Measurements from ENCODE around the gene MARCO.

MARCO gene

GRCh38 chr2:118914721-118915453 is 27.1 kb upstream of the MARCO start:
- Mint-ChIP-seq H3K27ac (no peak overlapping the region), H3K36me3 (ENCODE audit: low read depth) (no peaks in the 10 kb centered on the region), H3K27me3 (no peaks in the 10 kb centered on the region), H3K4me3 (no peak overlapping the region), H3K9me3 (no peaks in the 10 kb centered on the region), H3K4me1 (ENCODE audit: low read depth) (no peaks in the 10 kb centered on the region)
- no peak for DNase-seq

- H3K27ac Mint-ChIP-seq: no peak overlapping the region
- H3K4me3 Mint-ChIP-seq: no peak overlapping the region
- no peak for DNase-seq
- peaks cover 6% of the 10 kb centered on the region for H3K27me3 Mint-ChIP-seq
- H3K36me3 Mint-ChIP-seq (ENCODE audit: low read depth): no peaks in the 10 kb centered on the region
- H3K4me1 Mint-ChIP-seq (ENCODE audit: low read depth): no peaks in the 10 kb centered on the region
- no peaks in the 10 kb centered on the region for H3K9me3 Mint-ChIP-seq
Observed at GRCh38 chr2:118918017-118918416, 24.0 kb upstream of the MARCO start.

- H3K4me3 Mint-ChIP-seq: no peak overlapping the region
- peaks cover 12% of the 10 kb centered on the region for H3K27me3 Mint-ChIP-seq
Observed at GRCh38 chr2:118921646-118922045, 20.3 kb upstream of the MARCO start.

GRCh38 chr2:118922254-118922653 is 19.7 kb upstream of the MARCO start:
- H3K27me3 Mint-ChIP-seq: peaks cover 12% of the 10 kb centered on the region
- no peak for DNase-seq
- no peaks in the 10 kb centered on the region for H3K9me3 Mint-ChIP-seq
- no peaks in the 10 kb centered on the region for H3K36me3 Mint-ChIP-seq (ENCODE audit: low read depth)
- no peak overlapping the region for H3K4me3 Mint-ChIP-seq
- no peak overlapping the region for H3K27ac Mint-ChIP-seq
- H3K4me1 Mint-ChIP-seq (ENCODE audit: low read depth): no peaks in the 10 kb centered on the region

More at GRCh38 chr2:118921646-118922045, 20.3 kb upstream of the MARCO start:
- no peak for DNase-seq
- Mint-ChIP-seq H3K27ac (no peak overlapping the region), H3K36me3 (ENCODE audit: low read depth) (no peaks in the 10 kb centered on the region), H3K4me1 (ENCODE audit: low read depth) (no peaks in the 10 kb centered on the region), H3K9me3 (no peaks in the 10 kb centered on the region)

- no peaks in the 10 kb centered on the region for H3K36me3 Mint-ChIP-seq (ENCODE audit: low read depth)
- no peak overlapping the region for H3K4me3 Mint-ChIP-seq
- H3K4me1 Mint-ChIP-seq (ENCODE audit: low read depth): no peaks in the 10 kb centered on the region
- no peak overlapping the region for H3K27ac Mint-ChIP-seq
- no peak for DNase-seq
- H3K27me3 Mint-ChIP-seq: peaks cover 12% of the 10 kb centered on the region
- no peaks in the 10 kb centered on the region for H3K9me3 Mint-ChIP-seq
Observed at GRCh38 chr2:118923371-118923770, 18.6 kb upstream of the MARCO start.

GRCh38 chr2:118925476-118925875 is 16.5 kb upstream of the MARCO start:
- Mint-ChIP-seq H3K9me3 (peaks cover 2% of the 10 kb centered on the region), H3K36me3 (ENCODE audit: low read depth) (no peaks in the 10 kb centered on the region)

GRCh38 chr2:118925981-118926380 is 16.0 kb upstream of the MARCO start:
- Mint-ChIP-seq H3K9me3 (peaks cover 5% of the 10 kb centered on the region), H3K27ac (no peak overlapping the region), H3K4me3 (no peak overlapping the region), H3K36me3 (ENCODE audit: low read depth) (no peaks in the 10 kb centered on the region), H3K4me1 (ENCODE audit: low read depth) (no peaks in the 10 kb centered on the region), H3K27me3 (peaks cover 12% of the 10 kb centered on the region)
- DNase-seq: no peak

More at GRCh38 chr2:118925476-118925875, 16.5 kb upstream of the MARCO start:
- DNase-seq: no peak
- no peaks in the 10 kb centered on the region for H3K4me1 Mint-ChIP-seq (ENCODE audit: low read depth)
- no peak overlapping the region for H3K4me3 Mint-ChIP-seq
- H3K27me3 Mint-ChIP-seq: peaks cover 12% of the 10 kb centered on the region
- no peak overlapping the region for H3K27ac Mint-ChIP-seq

- Mint-ChIP-seq H3K9me3 (peaks cover 16% of the 10 kb centered on the region), H3K4me1 (ENCODE audit: low read depth) (no peaks in the 10 kb centered on the region), H3K36me3 (ENCODE audit: low read depth) (no peaks in the 10 kb centered on the region), H3K27ac (no peak overlapping the region), H3K27me3 (no peaks in the 10 kb centered on the region), H3K4me3 (no peak overlapping the region)
- no peak for DNase-seq
Observed at GRCh38 chr2:118929059-118929458, 12.9 kb upstream of the MARCO start.

GRCh38 chr2:118932949-118933348 is 9.0 kb upstream of the MARCO start:
- no peaks in the 10 kb centered on the region for H3K4me1 Mint-ChIP-seq (ENCODE audit: low read depth)
- DNase-seq: no peak
- H3K9me3 Mint-ChIP-seq: peaks cover 16% of the 10 kb centered on the region
- H3K27ac Mint-ChIP-seq: no peak overlapping the region
- no peaks in the 10 kb centered on the region for H3K27me3 Mint-ChIP-seq
- H3K4me3 Mint-ChIP-seq: no peak overlapping the region
- no peaks in the 10 kb centered on the region for H3K36me3 Mint-ChIP-seq (ENCODE audit: low read depth)

- no peaks in the 10 kb centered on the region for H3K36me3 Mint-ChIP-seq (ENCODE audit: low read depth)
- H3K27me3 Mint-ChIP-seq: no peaks in the 10 kb centered on the region
- DNase-seq: no peak
- no peak overlapping the region for H3K27ac Mint-ChIP-seq
- no peak overlapping the region for H3K4me3 Mint-ChIP-seq
- peaks cover 6% of the 10 kb centered on the region for H3K4me1 Mint-ChIP-seq (ENCODE audit: low read depth)
- H3K9me3 Mint-ChIP-seq: peaks cover 11% of the 10 kb centered on the region
Observed at GRCh38 chr2:118936306-118936705, 5.7 kb upstream of the MARCO start.

- Mint-ChIP-seq H3K4me3 (no peak overlapping the region), H3K27ac (no peak overlapping the region), H3K36me3 (ENCODE audit: low read depth) (no peaks in the 10 kb centered on the region), H3K27me3 (no peaks in the 10 kb centered on the region), H3K4me1 (ENCODE audit: low read depth) (peaks cover 6% of the 10 kb centered on the region), H3K9me3 (peaks cover 9% of the 10 kb centered on the region)
- no peak for DNase-seq
Observed at GRCh38 chr2:118936936-118937335, 5.1 kb upstream of the MARCO start.

- H3K27ac Mint-ChIP-seq: no peak overlapping the region
- H3K36me3 Mint-ChIP-seq (ENCODE audit: low read depth): no peaks in the 10 kb centered on the region
Observed at GRCh38 chr2:118937817-118938216, 4.2 kb upstream of the MARCO start.

GRCh38 chr2:118939994-118940393 is 2.0 kb upstream of the MARCO start:
- Mint-ChIP-seq H3K27me3 (peaks cover 9% of the 10 kb centered on the region), H3K4me3 (no peak overlapping the region), H3K27ac (no peak overlapping the region), H3K9me3 (no peaks in the 10 kb centered on the region), H3K36me3 (ENCODE audit: low read depth) (no peaks in the 10 kb centered on the region), H3K4me1 (ENCODE audit: low read depth) (peaks cover 6% of the 10 kb centered on the region)
- DNase-seq: no peak

More at GRCh38 chr2:118937817-118938216, 4.2 kb upstream of the MARCO start:
- H3K27me3 Mint-ChIP-seq: no peaks in the 10 kb centered on the region
- H3K9me3 Mint-ChIP-seq: peaks cover 7% of the 10 kb centered on the region
- H3K4me3 Mint-ChIP-seq: no peak overlapping the region
- no peak for DNase-seq
- peaks cover 6% of the 10 kb centered on the region for H3K4me1 Mint-ChIP-seq (ENCODE audit: low read depth)

- H3K27ac Mint-ChIP-seq: no peak overlapping the region
- DNase-seq: no peak
- no peaks in the 10 kb centered on the region for H3K9me3 Mint-ChIP-seq
- H3K4me3 Mint-ChIP-seq: no peak overlapping the region
- H3K36me3 Mint-ChIP-seq (ENCODE audit: low read depth): no peaks in the 10 kb centered on the region
- peaks cover 6% of the 10 kb centered on the region for H3K4me1 Mint-ChIP-seq (ENCODE audit: low read depth)
- peaks cover 9% of the 10 kb centered on the region for H3K27me3 Mint-ChIP-seq
Observed at GRCh38 chr2:118940486-118941120, 1.4 kb upstream of the MARCO start.

- no peak for DNase-seq
- Mint-ChIP-seq H3K27ac (no peak overlapping the region), H3K36me3 (ENCODE audit: low read depth) (no peaks in the 10 kb centered on the region), H3K9me3 (no peaks in the 10 kb centered on the region), H3K4me3 (no peak overlapping the region), H3K27me3 (peaks cover 9% of the 10 kb centered on the region), H3K4me1 (ENCODE audit: low read depth) (peaks cover 6% of the 10 kb centered on the region)
Observed at GRCh38 chr2:118943286-118943685, 1.3 kb downstream of the MARCO start.
